NCI-H187 (cell line): ENCODE measurements around the gene POM121.
"Not testable (repeated sequence)": the region's sequence is repeated elsewhere in the genome, so short reads cannot be mapped to it uniquely, and the experiment has no call there.

Experiments
- DNase-seq, 2 experiments: peaks; one replicate each; lab custom pipeline; 2025; lab: John Stamatoyannopoulos, UW

The POM121 gene

DNA sequence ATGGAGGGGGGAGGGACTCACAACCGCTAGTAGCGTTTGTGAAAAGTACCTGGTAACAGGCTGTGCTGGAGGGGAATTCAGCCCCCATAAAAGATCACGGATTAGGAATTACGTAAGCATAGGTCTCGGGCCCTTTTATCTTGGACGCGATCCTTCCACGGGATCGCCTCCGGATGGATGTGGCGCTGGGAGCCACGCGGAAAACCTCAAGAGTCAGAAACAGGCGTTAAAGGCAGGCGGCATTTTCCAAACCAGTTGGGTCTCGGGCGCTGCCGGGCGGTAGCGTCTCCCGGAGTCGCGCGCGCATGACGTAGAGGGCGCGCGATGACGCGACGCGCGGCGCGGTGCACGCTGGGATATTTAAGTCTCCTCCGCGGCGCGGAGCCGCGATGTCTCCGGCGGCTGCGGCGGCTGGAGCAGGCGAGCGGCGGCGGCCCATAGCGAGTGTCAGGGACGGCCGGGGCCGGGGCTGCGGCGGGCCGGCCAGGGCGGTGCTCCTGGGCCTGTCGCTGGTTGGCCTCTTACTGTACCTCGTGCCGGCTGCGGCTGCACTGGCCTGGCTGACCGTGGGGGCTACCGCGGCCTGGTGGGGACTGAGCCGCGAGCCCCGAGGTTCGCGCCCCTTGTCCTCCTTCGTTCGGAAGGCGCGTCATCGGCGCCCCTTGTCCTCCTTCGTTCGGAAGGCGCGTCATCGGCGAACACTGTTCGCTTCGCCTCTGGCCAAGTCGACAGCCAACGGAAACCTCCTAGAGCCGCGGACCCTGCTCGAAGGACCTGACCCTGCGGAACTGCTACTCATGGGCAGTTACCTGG lies at the start of gene POM121:
Gene POM121, plus strand, starts transcription at position 363 of the 813 bp plus-strand sequence. Its CDS starts 27 bp downstream, at position 390.
- DNase-seq = peak; percentile 76 to 83

DNA sequence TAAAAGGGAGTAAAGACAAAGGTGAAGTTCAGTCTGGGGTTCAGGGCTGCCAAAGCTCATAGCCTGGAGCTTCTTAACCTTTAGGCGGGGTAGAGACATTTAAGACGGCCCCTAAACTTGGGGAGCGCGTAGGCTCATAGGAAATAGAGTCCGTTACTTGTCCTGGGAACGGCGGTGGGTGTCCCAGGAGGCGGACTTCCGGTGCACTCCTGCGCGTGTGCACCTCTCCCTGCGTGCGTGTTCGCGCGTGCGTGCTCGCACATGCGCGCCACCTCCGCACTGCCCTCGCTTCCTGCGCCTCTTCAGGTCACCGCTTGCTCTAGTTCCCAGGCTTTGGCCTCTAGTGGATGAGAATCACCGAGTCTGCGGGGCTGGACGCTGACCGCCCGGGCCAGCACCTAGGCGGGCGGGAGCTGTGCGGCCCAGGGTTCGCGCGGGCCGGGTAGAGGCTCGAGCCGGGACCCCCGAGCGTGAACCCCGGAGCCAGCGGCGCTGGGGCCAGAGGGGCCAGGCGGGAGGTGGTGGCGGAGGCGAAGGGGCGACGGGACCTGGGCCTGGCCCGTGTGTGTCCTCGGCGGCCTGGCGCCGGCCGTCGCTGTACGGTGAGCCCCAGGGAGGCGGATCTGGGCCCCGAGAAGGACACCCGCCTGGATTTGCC lies 45.7 kb upstream of the POM121 start:
- peak; percentile 38 to 61 for DNase-seq

DNA sequence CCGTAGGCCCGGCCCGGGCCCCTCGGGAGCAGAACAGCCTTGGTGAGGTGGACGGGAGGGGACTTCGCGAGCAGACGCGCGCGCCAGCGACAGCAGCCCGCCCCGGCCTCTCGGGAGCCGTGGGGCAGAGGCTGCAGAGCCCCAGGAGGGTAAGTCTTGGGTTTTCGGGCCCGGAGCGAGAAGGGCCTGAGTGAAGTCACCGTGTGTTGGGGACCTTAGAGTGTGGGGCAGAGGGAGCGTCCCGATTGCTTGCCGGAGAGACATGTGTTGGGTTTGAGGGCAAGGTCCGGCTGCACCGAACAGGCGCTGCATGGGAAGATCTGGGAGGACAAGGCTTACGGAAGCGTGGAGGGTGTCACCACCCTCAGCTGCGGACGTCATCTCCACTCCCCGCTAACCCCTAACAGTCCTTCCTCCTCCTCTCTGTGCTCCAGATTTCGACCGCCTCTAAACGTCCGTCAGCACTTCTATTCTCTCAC lies 45.1 kb upstream of the POM121 start:
- DNase-seq = not testable (repeated sequence)

DNA sequence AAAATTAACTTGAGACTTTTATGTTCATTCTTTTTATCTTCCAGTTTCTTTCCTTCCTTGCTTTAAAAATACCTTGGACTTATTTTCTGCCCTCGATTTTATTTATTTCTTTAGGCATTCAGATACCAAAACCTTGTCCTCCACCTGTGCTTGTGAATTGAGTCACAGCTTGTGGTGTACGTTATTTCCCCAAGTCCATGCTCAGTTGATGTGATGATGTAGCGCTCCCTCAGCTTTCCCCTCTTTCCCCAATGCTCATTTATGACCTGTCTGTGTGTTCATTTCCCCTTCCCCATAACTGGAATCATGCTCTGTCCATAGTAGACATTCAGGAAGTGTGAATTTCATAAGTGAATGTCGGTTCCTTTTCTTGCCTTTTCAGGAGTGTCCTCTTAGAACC lies 33.1 kb upstream of the POM121 start:
- DNase-seq = not testable (repeated sequence)

DNA sequence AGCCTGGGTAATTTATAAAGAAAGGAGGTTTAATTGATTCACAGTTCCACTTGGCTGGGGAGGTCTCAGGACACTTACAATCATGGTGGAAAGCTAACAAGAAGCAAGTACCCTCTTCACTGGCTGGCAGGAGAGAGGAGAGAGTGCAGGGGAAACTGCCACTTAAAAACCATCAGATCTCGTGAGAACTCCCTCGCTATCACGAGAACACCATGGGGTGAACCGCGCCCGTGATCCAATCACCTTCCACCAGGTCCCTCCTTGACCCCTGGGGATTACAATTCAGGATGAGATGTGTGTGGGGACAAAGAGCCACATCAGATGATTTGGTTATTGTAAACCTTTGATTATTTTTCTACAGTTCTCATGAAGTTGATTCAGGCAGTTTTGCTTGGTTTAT lies 20.2 kb upstream of the POM121 start:
- DNase-seq = not testable (repeated sequence)

DNA sequence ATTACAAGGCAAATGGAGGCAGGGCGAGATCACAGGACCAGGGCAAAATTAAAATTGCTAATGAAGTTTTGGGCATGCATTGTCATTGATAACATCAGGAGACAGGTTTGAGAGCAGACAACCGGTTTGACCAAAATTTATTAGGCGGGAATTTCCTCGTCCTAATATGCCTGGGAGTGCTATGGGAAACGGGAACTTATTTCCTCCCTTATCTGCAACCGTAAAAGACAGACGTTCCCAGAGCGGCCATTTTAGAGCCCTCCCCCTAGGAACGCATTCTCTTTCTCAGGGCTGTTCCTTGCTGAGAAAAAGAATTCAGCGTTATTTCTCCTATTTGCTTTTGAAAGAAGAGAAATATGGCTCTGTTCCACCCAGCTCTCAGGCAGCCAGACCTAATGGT lies 16.5 kb upstream of the POM121 start:
- not testable (repeated sequence) for DNase-seq

DNA sequence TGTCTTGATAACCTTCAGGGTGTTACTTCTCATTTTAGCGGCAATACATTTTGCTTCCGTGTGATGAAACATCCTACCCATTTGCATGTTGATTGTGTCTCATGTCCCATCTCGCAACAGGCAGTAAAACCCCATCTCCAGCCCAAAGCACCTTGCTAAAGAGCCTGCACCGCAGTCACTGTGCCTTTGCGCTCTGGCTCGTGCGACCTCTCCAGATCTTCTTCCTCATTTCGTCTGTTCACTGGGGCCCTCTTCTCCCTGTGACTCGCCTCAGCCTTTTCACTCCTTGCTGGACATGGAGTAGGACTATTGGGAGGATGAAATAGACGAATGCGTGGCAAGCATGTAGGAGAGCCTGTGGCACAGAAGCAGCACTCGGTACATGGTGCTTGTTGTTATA lies 13.5 kb upstream of the POM121 start:
- DNase-seq = not testable (repeated sequence)

DNA sequence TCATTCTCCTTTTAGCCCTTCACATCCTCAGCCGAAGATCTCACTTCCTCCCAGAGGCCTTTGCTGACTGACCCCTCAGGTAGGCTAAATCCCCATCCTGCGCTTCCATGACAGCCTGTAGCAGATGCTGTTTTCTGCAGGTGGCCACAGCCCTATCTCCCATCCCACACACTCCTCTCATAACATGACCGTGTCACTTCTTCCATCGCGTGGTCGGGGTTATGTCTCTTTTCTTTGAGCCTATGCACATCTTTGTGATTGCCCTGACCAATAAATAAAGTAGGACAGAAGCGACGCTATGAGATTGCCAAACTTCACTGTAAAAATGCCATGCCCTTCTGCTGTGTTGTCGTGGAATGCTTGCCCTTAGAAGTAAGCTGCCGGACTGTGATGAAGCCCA lies 11.1 kb upstream of the POM121 start:
- not testable (repeated sequence) for DNase-seq

DNA sequence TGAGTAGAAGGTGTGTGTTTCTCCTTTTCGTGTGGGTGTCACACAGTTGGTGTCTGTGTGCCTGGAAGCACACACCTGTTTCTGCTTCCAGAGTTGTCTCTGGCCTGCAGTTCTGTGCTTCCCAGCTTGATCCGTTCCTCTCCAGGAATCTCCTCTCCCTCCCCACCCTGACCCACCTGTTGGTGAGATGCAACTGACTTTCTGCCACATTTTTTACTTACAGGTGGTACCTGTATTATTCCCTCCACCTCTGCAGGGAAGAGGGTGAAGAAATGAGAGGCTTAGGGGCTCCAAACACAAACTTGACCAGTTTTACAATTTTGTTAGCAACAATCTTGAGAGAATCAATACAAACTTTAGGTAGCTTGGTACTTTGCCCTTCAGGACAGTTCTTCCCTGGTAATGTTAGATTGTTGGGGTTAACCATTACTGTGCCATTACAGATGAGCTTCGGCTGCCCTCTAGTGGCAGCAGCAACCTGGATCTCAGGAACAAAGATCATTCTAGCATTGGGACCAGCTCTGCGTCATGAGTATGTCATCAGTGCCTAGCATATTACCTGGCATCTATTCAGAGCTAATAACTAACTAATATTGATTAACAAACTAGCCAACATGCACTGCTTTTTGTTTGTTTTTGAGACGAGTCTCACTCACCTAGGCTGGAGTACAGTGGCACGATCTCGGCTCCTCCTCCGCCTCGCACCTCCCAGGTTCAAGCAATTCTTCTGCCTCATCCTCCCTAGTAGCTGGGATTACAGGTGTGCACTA lies 10.0 kb upstream of the POM121 start:
- not testable (repeated sequence) for DNase-seq

DNA sequence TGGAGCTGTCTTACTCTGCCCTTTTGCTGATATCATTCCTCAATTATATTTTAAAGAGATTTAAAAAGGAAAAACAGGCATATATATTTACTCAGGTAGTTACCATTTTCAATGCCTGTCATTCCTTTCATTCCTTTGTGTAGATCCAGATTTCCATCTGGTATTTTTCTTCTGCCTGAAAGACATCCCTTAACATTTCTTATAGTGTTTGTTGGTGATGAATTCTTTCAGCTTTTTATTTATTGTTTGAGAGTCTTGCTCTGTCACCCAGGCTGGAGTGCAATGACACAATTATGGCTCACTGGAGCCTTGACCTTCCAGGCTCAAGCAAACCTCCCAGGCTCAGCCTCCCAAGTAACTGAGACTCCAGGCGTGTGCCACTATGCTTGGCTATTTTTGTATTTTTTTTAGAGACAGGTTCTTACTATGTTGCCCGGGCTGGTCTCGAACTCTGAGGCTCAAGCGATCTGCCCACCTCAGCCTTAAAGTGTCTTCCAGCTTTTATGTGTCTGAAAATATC lies 5.6 kb upstream of the POM121 start:
- no peak for DNase-seq

DNA sequence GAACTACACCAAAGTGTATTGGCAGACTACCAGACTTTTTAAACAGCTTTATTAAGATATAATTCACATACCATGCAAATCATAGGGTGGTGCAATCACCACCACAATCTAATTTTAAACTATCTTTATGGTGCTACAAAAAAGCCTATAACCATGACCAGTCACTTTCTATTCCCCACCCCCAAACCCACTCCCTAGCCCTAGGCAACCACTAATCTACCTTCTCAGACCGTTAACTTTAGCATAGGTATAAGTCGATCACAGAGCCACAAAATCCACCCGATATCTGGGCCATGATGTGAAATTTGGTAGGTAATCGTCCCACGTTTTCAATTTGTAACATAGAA lies 536 bp upstream of the POM121 start:
- DNase-seq = no peak

DNA sequence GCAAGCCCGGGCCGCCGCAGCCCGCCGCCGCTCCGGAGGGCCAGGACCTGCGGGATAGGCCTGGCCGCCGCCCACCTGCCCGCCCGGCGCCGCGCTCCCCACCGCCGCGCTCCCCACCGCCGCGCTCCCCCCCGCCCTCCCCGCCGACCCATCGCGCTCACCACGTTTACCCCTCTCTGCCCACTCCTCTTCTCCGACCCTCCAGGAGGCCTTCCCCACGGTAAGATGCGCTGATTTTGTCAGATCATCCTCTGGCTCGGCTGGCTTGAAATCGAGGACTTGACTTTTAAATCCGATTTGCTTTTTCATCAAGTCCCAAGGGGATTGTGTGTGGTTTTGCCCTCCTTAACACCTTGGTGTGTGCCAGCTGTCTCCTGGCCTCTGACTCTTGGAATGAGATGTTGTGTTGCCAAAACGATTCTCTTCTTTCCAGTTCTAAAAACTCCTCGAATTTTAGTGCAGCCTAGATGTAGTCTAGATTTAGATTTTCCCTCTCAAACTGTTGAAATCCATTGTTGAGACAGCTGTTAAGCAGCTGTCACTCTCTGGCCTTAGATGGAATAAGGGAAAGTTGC lies 738 bp downstream of the POM121 start:
- DNase-seq = peak in 1 of 2 experiments; percentile 5

DNA sequence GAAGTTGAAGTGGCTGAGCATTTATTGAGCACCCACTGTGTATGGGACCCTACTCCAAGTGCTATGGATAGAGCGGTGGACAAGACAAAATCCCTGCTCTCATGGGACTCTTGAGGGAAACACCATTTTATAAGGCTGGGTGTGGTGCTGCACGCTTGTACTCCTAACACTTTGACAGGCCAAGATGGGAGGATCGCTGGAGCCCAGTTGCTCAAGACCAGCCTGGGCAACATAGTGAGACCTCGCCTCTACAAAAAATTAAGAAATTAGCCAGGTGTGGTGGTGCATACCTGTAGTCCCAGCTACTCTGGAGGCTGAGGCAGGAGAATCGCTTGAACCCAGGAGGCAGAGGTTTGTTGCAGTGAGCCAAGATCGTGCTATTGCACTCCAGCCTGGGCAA lies 2.9 kb downstream of the POM121 start:
- not testable (repeated sequence) for DNase-seq

DNA sequence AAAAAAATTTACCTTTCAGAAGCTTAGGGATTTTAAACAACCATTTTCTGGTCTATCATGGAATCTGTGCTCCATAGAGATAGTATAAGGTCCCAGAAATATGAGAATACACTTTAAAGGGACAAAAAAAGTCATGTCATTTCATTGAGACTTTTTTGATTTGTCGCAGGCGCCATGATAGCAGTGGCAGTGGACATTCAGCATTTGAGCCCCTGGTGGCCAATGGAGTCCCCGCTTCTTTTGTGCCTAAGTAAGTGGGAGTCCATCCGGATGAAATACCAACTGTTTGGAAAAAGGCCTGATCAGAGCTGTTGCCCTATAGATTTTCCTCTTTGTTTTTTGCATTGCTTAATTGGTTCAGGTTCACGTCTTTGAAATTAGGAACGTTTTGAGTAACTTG lies 3.3 kb downstream of the POM121 start:
- DNase-seq = not testable (repeated sequence)

DNA sequence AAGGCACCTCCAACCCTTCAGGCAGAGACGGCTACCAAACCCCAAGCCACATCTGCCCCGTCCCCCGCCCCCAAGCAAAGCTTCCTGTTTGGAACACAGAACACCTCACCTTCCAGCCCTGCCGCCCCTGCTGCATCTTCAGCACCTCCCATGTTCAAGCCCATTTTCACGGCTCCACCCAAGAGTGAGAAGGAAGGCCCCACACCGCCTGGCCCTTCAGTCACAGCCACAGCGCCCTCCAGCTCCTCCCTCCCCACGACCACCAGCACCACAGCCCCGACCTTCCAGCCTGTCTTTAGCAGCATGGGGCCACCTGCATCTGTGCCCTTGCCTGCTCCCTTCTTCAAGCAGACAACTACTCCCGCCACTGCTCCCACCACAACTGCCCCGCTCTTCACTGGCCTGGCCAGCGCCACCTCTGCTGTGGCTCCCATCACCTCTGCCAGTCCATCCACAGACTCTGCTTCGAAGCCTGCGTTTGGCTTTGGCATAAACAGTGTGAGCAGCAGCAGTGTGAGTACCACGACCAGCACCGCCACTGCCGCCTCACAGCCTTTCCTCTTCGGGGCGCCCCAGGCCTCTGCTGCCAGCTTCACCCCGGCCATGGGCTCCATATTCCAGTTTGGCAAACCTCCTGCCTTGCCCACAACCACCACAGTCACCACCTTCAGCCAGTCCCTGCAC lies 17.3 kb downstream of the POM121 start:
- not testable (repeated sequence) for DNase-seq

DNA sequence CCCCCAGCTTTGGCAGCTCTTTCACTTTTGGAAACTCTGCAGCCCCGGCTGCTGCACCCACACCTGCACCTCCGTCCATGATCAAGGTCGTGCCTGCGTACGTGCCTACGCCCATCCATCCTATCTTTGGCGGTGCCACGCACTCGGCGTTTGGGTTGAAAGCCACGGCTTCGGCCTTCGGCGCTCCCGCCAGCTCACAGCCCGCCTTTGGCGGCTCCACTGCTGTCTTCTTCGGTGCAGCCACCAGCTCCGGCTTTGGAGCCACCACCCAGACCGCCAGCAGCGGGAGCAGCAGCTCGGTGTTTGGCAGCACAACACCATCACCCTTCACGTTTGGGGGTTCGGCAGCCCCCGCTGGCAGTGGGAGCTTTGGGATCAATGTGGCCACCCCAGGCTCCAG lies 18.1 kb downstream of the POM121 start:
- not testable (repeated sequence) for DNase-seq

DNA sequence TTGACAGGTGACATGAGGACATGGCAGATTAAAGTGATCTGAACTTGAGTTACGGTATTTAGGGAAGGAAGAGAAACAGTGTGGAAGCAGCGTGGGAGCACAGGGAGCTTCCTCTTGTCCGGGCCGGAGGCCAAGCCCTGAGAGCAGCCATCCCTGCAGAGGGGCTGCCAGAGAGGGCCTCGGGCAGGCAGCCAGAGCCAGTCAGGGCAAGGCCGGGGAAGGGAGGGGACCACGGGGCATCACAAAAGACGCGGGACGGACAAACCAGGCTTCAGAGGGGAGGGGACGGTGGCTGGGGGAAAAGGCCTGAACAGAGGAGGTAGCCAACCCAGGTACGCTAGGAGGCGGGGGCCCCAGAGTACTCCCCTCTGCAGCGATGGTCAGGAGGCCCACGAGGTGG lies 20.0 kb downstream of the POM121 start:
- not testable (repeated sequence) for DNase-seq

DNA sequence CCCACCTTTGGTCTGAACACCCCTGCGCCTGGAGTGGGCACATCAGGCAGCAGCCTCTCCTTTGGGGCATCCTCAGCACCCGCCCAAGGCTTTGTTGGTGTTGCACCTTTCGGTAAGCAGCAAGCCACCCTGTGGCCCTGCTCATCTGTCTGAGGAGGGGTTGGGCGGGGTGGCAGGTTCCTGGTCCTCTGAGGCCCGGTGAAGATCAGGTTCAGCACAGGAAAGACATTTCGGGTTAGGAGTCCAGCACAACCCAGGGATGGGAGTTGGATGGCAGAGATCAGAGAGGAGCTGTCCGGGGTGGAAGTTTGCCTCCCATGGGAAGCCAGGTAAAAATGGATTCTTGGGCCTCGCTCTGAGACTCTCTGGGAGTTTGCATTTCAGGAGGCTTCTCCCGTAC lies 20.7 kb downstream of the POM121 start:
- not testable (repeated sequence) for DNase-seq

DNA sequence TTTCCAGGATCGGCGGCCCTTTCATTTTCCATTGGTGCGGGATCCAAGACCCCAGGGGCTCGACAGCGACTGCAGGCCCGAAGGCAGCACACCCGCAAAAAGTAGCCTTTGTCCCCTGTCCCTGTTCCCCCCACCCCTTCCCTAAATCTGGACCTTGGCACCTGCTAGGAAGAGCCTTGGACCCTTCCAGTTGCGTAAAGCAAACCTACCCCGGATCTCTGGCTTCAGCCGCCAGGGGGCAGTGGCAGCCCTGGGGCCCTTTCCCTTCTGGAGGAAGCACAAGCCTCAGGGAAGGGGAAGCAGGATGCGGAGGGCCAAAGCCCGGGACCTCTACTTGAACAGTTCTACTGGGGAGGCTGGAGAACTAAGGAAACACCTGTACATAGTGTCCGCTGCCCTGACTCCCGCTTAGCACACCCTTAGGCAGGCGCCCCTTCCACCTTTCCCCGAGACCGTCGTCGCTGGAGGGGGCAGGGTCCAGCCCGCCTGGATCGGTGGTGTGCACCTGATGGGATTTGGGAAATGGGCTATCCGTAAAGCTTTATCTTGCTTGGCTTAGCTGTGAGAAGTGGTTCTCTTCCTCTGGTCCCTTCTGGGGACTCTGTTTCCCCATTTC lies 21.3 kb downstream of the POM121 start:
- DNase-seq = not testable (repeated sequence)

DNA sequence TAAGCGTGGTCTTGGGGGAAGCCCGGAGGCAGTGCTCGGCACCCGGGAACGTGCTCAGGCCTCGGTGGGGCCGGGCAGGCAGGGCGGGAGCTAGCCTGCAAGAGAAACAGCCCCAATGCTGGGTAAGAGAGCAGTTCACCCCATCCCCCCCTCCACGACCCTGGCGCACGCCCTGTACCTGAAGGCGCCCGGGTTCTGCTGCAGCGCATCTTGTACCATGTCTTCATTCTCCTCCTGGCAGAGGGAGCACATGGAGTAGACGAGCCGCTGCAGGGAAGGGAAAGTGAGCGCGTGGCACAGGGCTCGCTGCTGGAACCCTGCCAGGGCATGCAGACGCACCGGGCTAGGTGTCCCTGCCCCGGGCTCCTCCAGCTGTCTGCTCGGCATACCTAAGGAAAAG lies 23.8 kb downstream of the POM121 start:
- not testable (repeated sequence) for DNase-seq

DNA sequence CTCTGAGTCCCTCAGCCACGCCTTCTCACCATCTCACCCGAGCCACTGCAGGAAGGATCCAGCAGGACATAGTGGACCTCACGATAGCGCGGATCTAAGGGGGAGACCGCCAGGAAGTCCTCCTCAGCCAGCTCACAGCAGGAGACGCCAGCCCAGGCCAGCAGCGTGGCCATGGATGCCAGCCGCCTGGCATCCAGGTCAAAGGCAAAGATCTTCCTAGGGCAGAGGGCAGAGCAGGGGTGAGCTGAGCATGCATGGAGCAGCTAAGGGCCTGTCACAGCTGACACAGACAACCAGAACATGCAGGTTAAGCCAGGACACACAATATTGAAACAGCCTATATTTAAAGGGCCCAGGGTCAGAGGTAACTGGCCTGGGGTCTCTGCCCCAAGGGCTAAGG lies 24.4 kb downstream of the POM121 start:
- DNase-seq = not testable (repeated sequence)
